Measurements from ENCODE around the gene CDK5RAP3.

DNA sequence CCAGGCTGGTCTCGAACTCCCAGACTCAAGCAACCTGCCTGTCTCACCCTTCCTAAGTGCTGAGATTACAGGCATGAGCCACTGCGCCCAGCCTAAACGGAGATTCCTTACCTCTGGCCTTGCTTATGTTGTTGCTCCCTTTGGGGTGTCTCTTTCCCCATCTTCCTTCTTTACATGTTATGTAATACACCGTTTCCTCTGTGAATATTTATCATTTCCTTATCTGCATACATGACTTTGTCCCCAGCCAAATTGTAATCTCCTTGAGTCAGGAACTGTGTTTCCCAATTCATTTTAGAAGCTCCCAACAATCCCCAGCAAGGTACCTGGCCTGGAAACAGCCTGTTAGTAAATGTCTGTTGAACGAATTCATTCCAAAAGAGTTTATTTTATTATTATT lies 51.0 kb downstream of the CDK5RAP3 start:
- TF ChIP-seq POLR2AphosphoS5 (IDR thresholded peaks at IDR 0.05; ENCODE audit: low read depth, low read length) (no peak), TAF1 (IDR thresholded peaks at IDR 0.05; ENCODE audit: low read depth, low read length) (no peak), POLR2A (IDR thresholded peaks at IDR 0.05; ENCODE audit: low read depth, low read length) (no peak), POU2F2 (IDR thresholded peaks at IDR 0.05; ENCODE audit: low read depth, low read length) (no peak), PAX5 (IDR thresholded peaks at IDR 0.05; ENCODE audit: insufficient read depth, low read length, severe bottlenecking) (no peak)

All from GM12891 (cell line).